Activated CD8-positive, alpha-beta memory T cell treated with anti-CD3 and anti-CD28 coated beads for 36 hours (primary cell): ENCODE data around the gene MT4. TPM values are rescaled to one million over a fixed set of nuclear protein-coding genes. Genes with fewer than 3 reads are reported as not detected.

Source experiments
- CTCF ChIA-PET: fragments of 350-600 bp; sonication (Branson Sonifier 250); formaldehyde crosslinking; loops from one replicate; lab custom pipeline; 2021; ENCODE audit warnings: antibody characterized with exemption; lab: Charles Lee
- POLR2A ChIA-PET: fragments of 350-600 bp; sonication (Branson Sonifier 250); formaldehyde crosslinking; loops from one replicate; lab custom pipeline; 2021; ENCODE audit warnings: antibody characterized with exemption; lab: Charles Lee
- total RNA-seq, 2 experiments: library from RNA; stranded (reverse); gene quantifications; one replicate each; pipeline ENCODE4 v1.2.3, GENCODE V29; 2021

MT4 gene
- total RNA-seq, 2 experiments from 2014 or later, result not detected

- CTCF ChIA-PET, result no interaction called here
- POLR2A ChIA-PET, result interaction anchor here (0.6 kb wide), 1 partner anchor 254 kb away, joined by 5 read pairs; no protein-coding TSS in a partner anchor
Observed at GRCh38 chr16:56610609-56611111, 45.8 kb downstream of the MT4 start.

- POLR2A ChIA-PET, result interaction anchor here (0.6 kb wide), 1 partner anchor 255 kb away, joined by 5 read pairs; no protein-coding TSS in a partner anchor
Observed at GRCh38 chr16:56611281-56611833, 46.5 kb downstream of the MT4 start.

DNA sequence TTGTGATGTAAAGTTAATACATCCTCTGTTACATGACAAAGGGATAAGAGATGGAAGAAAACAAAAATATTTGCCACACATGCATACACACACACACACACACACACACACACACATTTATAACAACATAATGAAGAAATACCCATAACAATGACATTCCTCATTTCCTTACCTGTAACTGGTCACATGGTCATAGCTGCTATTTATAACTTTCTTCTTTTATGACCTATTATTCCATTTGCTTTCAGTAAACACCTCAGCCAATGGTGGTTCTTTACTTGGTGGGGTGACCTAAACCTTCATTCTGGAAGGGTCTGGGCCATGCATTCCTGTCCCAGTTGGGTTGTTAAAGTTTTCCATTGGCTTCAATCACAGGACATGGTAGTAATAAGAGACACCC is 48.8 kb downstream of the MT4 start:
- CTCF ChIA-PET, result interaction anchor here (0.7 to 1.6 kb wide), 2 partner anchors 12 to 22 kb away, joined by 3 to 4 read pairs; partner anchors contain the start of gene MT1E
- POLR2A ChIA-PET, result no interaction called here

More at GRCh38 chr16:56611281-56611833, 46.5 kb downstream of the MT4 start:
- CTCF ChIA-PET, result interaction anchor here (1.6 kb wide), 1 partner anchor 91 kb away, joined by 5 read pairs; no protein-coding TSS in a partner anchor

DNA sequence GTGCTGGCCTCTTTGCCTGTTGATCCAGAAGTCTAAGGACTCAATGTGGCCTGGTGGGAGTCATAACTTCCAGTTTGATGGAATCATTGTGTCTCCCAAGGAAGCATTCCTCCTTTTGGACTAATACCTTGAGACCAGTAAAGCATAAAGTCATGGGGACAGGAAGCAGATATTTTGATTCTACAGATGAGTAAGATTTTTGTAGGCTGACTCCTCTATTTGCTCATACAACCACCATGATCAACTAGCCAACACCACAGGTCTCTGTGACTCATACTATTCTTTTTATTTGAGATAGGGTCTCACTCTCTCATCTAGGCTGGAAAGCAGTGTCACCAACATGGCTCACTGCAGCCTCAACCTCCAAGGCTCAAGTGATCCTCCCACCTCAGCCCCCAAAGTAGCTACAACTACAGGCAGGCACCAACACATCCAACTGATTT is 49.7 kb downstream of the MT4 start:
- CTCF ChIA-PET, result no interaction called here

GRCh38 chr16:56615353-56615752 is 50.5 kb downstream of the MT4 start:
- ChIA-PET CTCF (no interaction called here), POLR2A (interaction anchor here (0.5 kb wide), 1 partner anchor 112 kb away, joined by 6 read pairs; no protein-coding TSS in a partner anchor)

More for the DNA sequence above, 49.7 kb downstream of the MT4 start:
- POLR2A ChIA-PET, result interaction anchor here (0.5 kb wide), 1 partner anchor 113 kb away, joined by 6 read pairs; no protein-coding TSS in a partner anchor

GRCh38 chr16:56616608-56617211 is 51.8 kb downstream of the MT4 start:
- POLR2A ChIA-PET, result no interaction called here

DNA sequence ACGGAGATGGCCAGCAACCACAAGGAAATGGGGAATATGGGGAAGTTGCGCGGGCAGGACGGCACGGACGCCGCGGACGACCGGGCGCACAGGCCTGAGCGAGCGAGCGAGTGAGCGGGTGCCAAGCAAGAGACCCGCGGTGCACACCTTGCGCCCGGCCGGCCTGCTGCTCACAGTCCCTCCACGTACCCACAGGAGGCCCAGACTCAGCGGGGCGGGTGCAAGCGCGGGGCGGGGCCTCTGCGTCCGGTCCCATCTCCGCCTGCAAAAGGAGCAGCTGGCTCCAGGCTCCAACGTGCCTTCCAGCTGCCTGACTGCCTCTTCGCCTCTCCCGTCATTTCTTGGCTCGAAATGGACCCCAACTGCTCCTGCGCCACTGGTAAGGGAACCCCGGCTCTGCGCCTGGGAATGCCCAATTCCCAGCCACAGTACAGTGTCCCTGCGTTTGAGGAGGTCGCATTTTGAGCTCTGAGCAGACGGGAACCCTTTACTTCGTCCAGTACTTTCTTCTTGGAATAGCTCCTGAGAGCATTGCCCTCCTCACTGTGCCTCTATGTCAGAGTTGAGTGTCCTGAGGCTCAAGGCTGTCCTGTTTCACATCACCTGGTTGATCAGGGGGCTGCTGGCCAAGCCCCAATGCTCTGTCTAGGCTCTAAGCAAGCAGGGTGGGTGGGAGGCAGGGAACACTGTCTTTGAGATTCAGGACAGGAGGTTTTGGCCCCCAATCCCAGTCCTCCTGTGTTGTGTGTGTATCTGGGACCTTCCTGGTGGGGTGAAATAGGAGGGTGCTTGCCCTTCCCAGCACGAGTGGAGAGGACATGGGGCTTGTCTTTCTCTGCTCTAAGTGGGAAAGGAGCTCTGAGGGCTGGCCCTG is 52.6 kb downstream of the MT4 start:
- POLR2A ChIA-PET, result no interaction called here
- CTCF ChIA-PET, result interaction anchor here (0.6 to 0.7 kb wide), 2 partner anchors 81 to 120 kb away, joined by 3 read pairs; no protein-coding TSS in a partner anchor

More at GRCh38 chr16:56616608-56617211, 51.8 kb downstream of the MT4 start:
- CTCF ChIA-PET, result interaction anchor here (0.6 to 0.7 kb wide), 3 partner anchors 80 to 1132 kb away, joined by 3 to 5 read pairs (median 3); no protein-coding TSS in a partner anchor

DNA sequence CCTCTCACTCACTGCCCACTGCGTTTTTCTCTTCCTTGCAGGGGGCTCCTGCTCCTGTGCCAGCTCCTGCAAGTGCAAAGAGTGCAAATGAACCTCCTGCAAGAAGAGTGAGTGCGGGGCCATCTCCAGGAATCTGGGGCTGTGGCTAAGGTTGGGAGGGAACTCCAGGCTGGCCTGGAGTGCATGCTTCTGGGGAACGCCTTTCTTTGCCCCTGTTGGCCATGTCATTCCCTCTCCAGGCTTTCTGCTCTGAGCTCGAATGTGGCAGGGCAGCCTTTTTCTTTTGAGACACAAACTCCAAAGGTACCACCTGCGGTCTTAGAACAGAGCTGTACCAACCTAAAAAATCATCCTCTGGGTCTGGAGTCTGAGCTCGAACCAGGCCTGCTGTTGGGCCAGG is 53.3 kb downstream of the MT4 start:
- CTCF ChIA-PET, result no interaction called here
- POLR2A ChIA-PET, result no interaction called here

Other genes starting within 250 kb of the MT4 start
- 10 to 100 TPM; 56.7 to 56.9 TPM for gene AMFR, start 139.5 kb upstream of the MT4 start, total RNA-seq
- gene NUDT21, start 113.7 kb upstream of the MT4 start, total RNA-seq, result 100 to 1,000 TPM; 349 to 353 TPM
- 10 to 100 TPM; 92.8 to 98.3 TPM for gene OGFOD1, start 113.5 kb upstream of the MT4 start, total RNA-seq
- gene BBS2, start 45.0 kb upstream of the MT4 start, total RNA-seq, result 10 to 100 TPM; 10.7 to 14.0 TPM
- gene MT3, start 24.5 kb downstream of the MT4 start, total RNA-seq, result 1 to 10 TPM; 2.6 to 3.1 TPM
- 100 to 1,000 TPM; 133 to 142 TPM for gene MT2A, start 43.5 kb downstream of the MT4 start, total RNA-seq
- 10 to 100 TPM; 45.0 to 49.7 TPM for gene MT1E, start 60.7 kb downstream of the MT4 start, total RNA-seq
- not detected for gene MT1M, start 67.6 kb downstream of the MT4 start, total RNA-seq
- gene MT1A, start 73.6 kb downstream of the MT4 start, total RNA-seq, result 1 to 10 TPM in 1 of 2 experiments, not detected in 1; 1.1 TPM
- gene MT1B, start 86.8 kb downstream of the MT4 start, total RNA-seq, result not detected
- 10 to 100 TPM in 1 of 2 experiments, 1 to 10 TPM in 1; 9.6 to 10.1 TPM for gene MT1F, start 92.9 kb downstream of the MT4 start, total RNA-seq
- 10 to 100 TPM; 15.3 to 16.6 TPM for gene MT1G, start 103.0 kb downstream of the MT4 start, total RNA-seq
- 1 to 10 TPM in 1 of 2 experiments, under 1 TPM in 1; 0.63 to 1.1 TPM for gene MT1H, start 104.7 kb downstream of the MT4 start, total RNA-seq
- 10 to 100 TPM; 53.7 to 59.9 TPM for gene MT1X, start 117.4 kb downstream of the MT4 start, total RNA-seq
- gene NUP93, start 165.1 kb downstream of the MT4 start, total RNA-seq, result 100 to 1,000 TPM; 160 to 165 TPM